Activated B cell treated with CpG ODN at 0.5 μM for 24 hours (primary cell): ENCODE data around the gene SLC30A7. TPM values are rescaled to one million over a fixed set of nuclear protein-coding genes. Genes with fewer than 3 reads are reported as not detected.
"Not testable (repeated sequence)": the region's sequence is repeated elsewhere in the genome, so short reads cannot be mapped to it uniquely, and the experiment has no call there.

Source experiments
- ATAC-seq: fragments of 200-7000 bp; cut with Tn5 transposase; one replicate; pipeline ENCODE4 v1.10.0; 2021; ENCODE audit warnings: low read depth, mild to moderate bottlenecking, moderate library complexity
- CTCF ChIA-PET: fragments of 350-600 bp; sonication (Branson Sonifier 250); formaldehyde crosslinking; loops from one replicate; lab custom pipeline; 2021; ENCODE audit warnings: antibody characterized with exemption; lab: Charles Lee
- POLR2A ChIA-PET: fragments of 350-600 bp; sonication (Branson Sonifier 250); formaldehyde crosslinking; loops from one replicate; lab custom pipeline; 2021; ENCODE audit warnings: antibody characterized with exemption; lab: Charles Lee
- DNase-seq: peaks from one replicate; pipeline ENCODE4 v3.0.0; 2022
- H3K27ac Mint-ChIP-seq: one replicate; pipeline ENCODE4 v1.8.0; 2020; ENCODE audit warnings: mixed read lengths
- H3K27me3 Mint-ChIP-seq: one replicate; pipeline ENCODE4 v1.8.0; 2021; ENCODE audit warnings: mixed read lengths
- H3K36me3 Mint-ChIP-seq: one replicate; pipeline ENCODE4 v1.8.0; 2021; ENCODE audit warnings: low read depth, mixed read lengths
- H3K4me1 Mint-ChIP-seq: one replicate; pipeline ENCODE4 v1.8.0; 2021; ENCODE audit warnings: mixed read lengths
- H3K4me3 Mint-ChIP-seq: one replicate; pipeline ENCODE4 v1.8.0; 2020; ENCODE audit warnings: mild to moderate bottlenecking, mixed read lengths
- H3K9me3 Mint-ChIP-seq: one replicate; pipeline ENCODE4 v1.8.0; 2020; ENCODE audit warnings: mixed read lengths
- CTCF ChIP-seq: fragments of 200-600 bp; IDR thresholded peaks from one replicate; pipeline ENCODE4 v1.8.0; 2022; ENCODE audit warnings: antibody characterized with exemption, mild to moderate bottlenecking
- intact Hi-C: fragments of 100-400 bp; cut with micrococcal nuclease; formaldehyde crosslinking; loops from one replicate; pipeline ENCODE4 v1.15.1; 2024
- total RNA-seq: library from RNA; stranded (reverse); gene quantifications from 2 replicates; pipeline ENCODE4 v1.2.3, GENCODE V29; 2022

The SLC30A7 gene
- total RNA-seq, 1 donor from 2014 or later, result 25.7 TPM

- Mint-ChIP-seq H3K4me1 (no peaks in the 10 kb centered on the region), H3K27me3 (no peaks in the 10 kb centered on the region), H3K27ac (no peak overlapping the region), H3K4me3 (no peak overlapping the region), H3K9me3 (no peaks in the 10 kb centered on the region), H3K36me3 (no peaks in the 10 kb centered on the region)
- intact Hi-C loops, result no loop called here
- ChIA-PET CTCF (interaction anchor here (1.4 to 2.4 kb wide), 2 partner anchors 11 to 16 kb away, joined by 4 to 17 read pairs; no protein-coding TSS in a partner anchor), POLR2A (no interaction called here)
- DNase-seq (no peak), ATAC-seq (no peak)
- TF ChIP-seq CTCF, result no peak
These were observed 16.5 kb upstream of the SLC30A7 start for GRCh38 chr1:100879422-100879821.

- no peaks in the 10 kb centered on the region for H3K36me3 Mint-ChIP-seq
- no peak for TF ChIP-seq CTCF
- H3K27me3 Mint-ChIP-seq, result no peaks in the 10 kb centered on the region
- no peak for ATAC-seq
- no peak for DNase-seq
- no peak overlapping the region for H3K4me3 Mint-ChIP-seq
- ChIA-PET CTCF (interaction anchor here (2.4 kb wide), 1 partner anchor 14 kb away, joined by 17 read pairs; no protein-coding TSS in a partner anchor), POLR2A (no interaction called here)
- H3K27ac Mint-ChIP-seq, result no peak overlapping the region
- intact Hi-C loops, result no loop called here
- H3K4me1 Mint-ChIP-seq, result no peaks in the 10 kb centered on the region
- H3K9me3 Mint-ChIP-seq, result no peaks in the 10 kb centered on the region
These were observed 14.2 kb upstream of the SLC30A7 start for GRCh38 chr1:100881687-100882086.

GRCh38 chr1:100882698-100883097 lies 13.2 kb upstream of the SLC30A7 start:
- Mint-ChIP-seq H3K4me1 (no peaks in the 10 kb centered on the region), H3K27ac (no peak overlapping the region), H3K36me3 (no peaks in the 10 kb centered on the region), H3K9me3 (no peaks in the 10 kb centered on the region), H3K4me3 (no peak overlapping the region), H3K27me3 (no peaks in the 10 kb centered on the region)
- ChIA-PET CTCF (interaction anchor here (0.8 kb wide), 1 partner anchor 14 kb away, joined by 4 read pairs; no protein-coding TSS in a partner anchor), POLR2A (no interaction called here)
- TF ChIP-seq CTCF, result no peak
- intact Hi-C loops, result no loop called here
- DNase-seq, result no peak
- ATAC-seq, result no peak

GRCh38 chr1:100883963-100884362 lies 11.9 kb upstream of the SLC30A7 start:
- TF ChIP-seq CTCF, result no peak
- Mint-ChIP-seq H3K9me3 (peaks cover 2% of the 10 kb centered on the region), H3K36me3 (peaks cover 5% of the 10 kb centered on the region), H3K27me3 (no peaks in the 10 kb centered on the region), H3K27ac (no peak overlapping the region), H3K4me3 (no peak overlapping the region), H3K4me1 (no peaks in the 10 kb centered on the region)
- ATAC-seq, result no peak
- ChIA-PET POLR2A (no interaction called here), CTCF (no interaction called here)
- intact Hi-C loops, result no loop called here
- no peak for DNase-seq

- H3K27ac Mint-ChIP-seq, CTCF ChIA-PET, intact Hi-C loops, DNase-seq, H3K4me1 Mint-ChIP-seq, H3K4me3 Mint-ChIP-seq, H3K27me3 Mint-ChIP-seq, POLR2A ChIA-PET, ATAC-seq: not testable (repeated sequence)
- H3K36me3 Mint-ChIP-seq, result peaks cover 12% of the 10 kb centered on the region
- peaks cover 14% of the 10 kb centered on the region for H3K9me3 Mint-ChIP-seq
These were observed 6.9 kb upstream of the SLC30A7 start for GRCh38 chr1:100889007-100889406.

- intact Hi-C loops, ATAC-seq, POLR2A ChIA-PET, H3K27ac Mint-ChIP-seq, H3K27me3 Mint-ChIP-seq, CTCF ChIA-PET, H3K4me3 Mint-ChIP-seq, DNase-seq: not testable (repeated sequence)
- H3K4me1 Mint-ChIP-seq, result peaks cover 12% of the 10 kb centered on the region
- peaks cover 14% of the 10 kb centered on the region for H3K9me3 Mint-ChIP-seq
- peaks cover 16% of the 10 kb centered on the region for H3K36me3 Mint-ChIP-seq
These were observed 5.9 kb upstream of the SLC30A7 start for GRCh38 chr1:100889869-100890482.
